HCT116 (cell line): ENCODE data around the gene PELI1. TPM values are rescaled to one million over a fixed set of nuclear protein-coding genes. Genes with fewer than 3 reads are reported as not detected.

Source experiments
- ATAC-seq: fragments of 200-7000 bp; cut with Tn5 transposase; 2 replicates; pipeline ENCODE4 v1.9.1; 2020; ENCODE audit warnings: mild to moderate bottlenecking, moderate library complexity
- BruUV-seq: library from RNA; stranded (reverse); fragments of 400-500 nt; replicated peaks from 2 replicates; lab custom pipeline; 2021; lab: Mats Ljungman, UMichigan
- CTCF ChIA-PET: fragments of 300-600 bp; sonication (Branson Sonifier 250); formaldehyde crosslinking; loops from one replicate; lab custom pipeline; 2021; ENCODE audit warnings: antibody characterized with exemption; lab: Charles Lee
- POLR2A ChIA-PET: fragments of 300-600, 350-600 bp; sonication (Branson Sonifier 250); formaldehyde crosslinking; loops from one replicate; lab custom pipeline; 2021; ENCODE audit warnings: antibody characterized with exemption; lab: Charles Lee
- RAD21 ChIA-PET, 2 experiments: fragments of 300-600 bp; sonication (Branson Sonifier 250); formaldehyde crosslinking; loops; one replicate each; lab custom pipeline; 2023; ENCODE audit warnings: low total read pairs in 2 of 2; ENCODE audit not compliant: uncharacterized antibody in 2 of 2, unreplicated experiment in 2 of 2, low non-redundant PET in 1 of 2; lab: Charles Lee
- DNase-seq: peaks from one replicate; pipeline ENCODE4 v3.0.0-alpha.2; 2010; ENCODE audit warnings: low read depth, low spot score
- H2AFZ ChIP-seq: fragments of 200-600 bp; shearing (Covaris generic), sonication (generic); 2 replicates; pipeline ENCODE4 v1.6.1; 2017; ENCODE audit warnings: low read depth, mixed run types, mixed read lengths, antibody characterized with exemption, low read length; ENCODE audit not compliant: poor library complexity, severe bottlenecking
- H3K27ac ChIP-seq: 2 replicates; pipeline ENCODE4 v1.5.1; 2012; ENCODE audit warnings: low read depth, low read length
- H3K27me3 ChIP-seq: fragments of 200-600 bp; sonication (generic); 2 replicates; pipeline ENCODE4 v1.6.1; 2016; ENCODE audit warnings: mixed run types, low read length, mixed read lengths; ENCODE audit not compliant: insufficient read depth
- H3K36me3 ChIP-seq, 2 experiments: fragments of 200-500 bp in 1 of 2; fragments of 200-600 bp in 1 of 2; sonication (Bioruptor generic) in 1 of 2; sonication (generic) in 1 of 2; 2 replicates each; pipeline versions ENCODE4 v1.5.1 to v1.6.1; 2014 to 2016; ENCODE audit warnings: low read length in 2 of 2, inconsistent platforms in 1 of 2, mixed read lengths in 1 of 2, mixed run types in 1 of 2; ENCODE audit not compliant: insufficient read depth in 2 of 2, control insufficient read depth in 1 of 2
- H3K4me1 ChIP-seq, 2 experiments: fragments of 200-600 bp in 1 of 2; sonication (generic) in 1 of 2; 2 replicates each; pipeline versions ENCODE4 v1.5.1 to v1.6.1; 2012 to 2017; ENCODE audit warnings: low read length in 2 of 2, inconsistent platforms in 1 of 2, mild to moderate bottlenecking in 1 of 2, mixed read lengths in 1 of 2, mixed run types in 1 of 2, moderate library complexity in 1 of 2; ENCODE audit not compliant: insufficient read depth in 2 of 2, control insufficient read depth in 1 of 2
- H3K4me2 ChIP-seq: fragments of 200-600 bp; sonication (generic); 2 replicates; pipeline ENCODE4 v1.6.1; 2017; ENCODE audit warnings: mixed run types, low read length, mixed read lengths
- H3K4me3 ChIP-seq, 2 experiments: fragments of 200-600 bp in 1 of 2; sonication (generic) in 1 of 2; replicated peaks in 1 of 2; 2 replicates each; pipeline ENCODE4 v1.5.1; 2011 to 2016; ENCODE audit warnings: low read length in 2 of 2, control low read depth in 1 of 2, low read depth in 1 of 2, mild to moderate bottlenecking in 1 of 2, mixed read lengths in 1 of 2, mixed run types in 1 of 2
- H3K79me2 ChIP-seq: fragments of 200-600 bp; sonication (generic); 2 replicates; pipeline ENCODE4 v1.6.1; 2017; ENCODE audit warnings: mild to moderate bottlenecking, mixed run types, low read length, moderate library complexity, mixed read lengths; ENCODE audit not compliant: insufficient read depth
- H3K9ac ChIP-seq: fragments of 200-600 bp; sonication (generic); 2 replicates; pipeline ENCODE4 v1.6.1; 2016; ENCODE audit warnings: low read length, mixed read lengths
- H3K9me2 ChIP-seq: fragments of 200-600 bp; sonication (generic), shearing (Covaris generic); 2 replicates; pipeline ENCODE4 v1.6.1; 2017; ENCODE audit warnings: mixed run types, mild to moderate bottlenecking, moderate library complexity; ENCODE audit not compliant: insufficient read depth
- H3K9me3 ChIP-seq, 2 experiments: fragments of 200-500 bp in 1 of 2; fragments of 200-600 bp in 1 of 2; sonication (Bioruptor generic) in 1 of 2; sonication (generic) in 1 of 2; 2 replicates each; pipeline ENCODE4 v1.6.1; 2014 to 2017; ENCODE audit warnings: low read length in 2 of 2, mixed read lengths in 2 of 2, inconsistent platforms in 1 of 2, low read depth in 1 of 2, mild to moderate bottlenecking in 1 of 2, mixed run types in 1 of 2, moderate library complexity in 1 of 2; ENCODE audit not compliant: control insufficient read depth in 1 of 2, insufficient read depth in 1 of 2
- H4K20me1 ChIP-seq: fragments of 200-600 bp; sonication (generic), shearing (Covaris generic); 2 replicates; pipeline ENCODE4 v1.6.1; 2017; ENCODE audit warnings: mixed run types, mild to moderate bottlenecking, moderate library complexity; ENCODE audit not compliant: insufficient read depth
- ATF3 ChIP-seq: IDR thresholded peaks from 2 replicates; pipeline ENCODE4 v1.6.1; 2012
- CBX3 ChIP-seq: IDR thresholded peaks from 2 replicates; pipeline ENCODE4 v1.6.1; 2012; ENCODE audit warnings: low read depth
- CEBPB ChIP-seq: IDR thresholded peaks from 2 replicates; pipeline ENCODE4 v1.6.1; 2012; ENCODE audit warnings: low read depth
- CTCF ChIP-seq, 3 experiments: fragments of 200-600 bp in 1 of 3; sonication (generic) in 1 of 3; IDR thresholded peaks in 2 of 3; conservative IDR thresholded peaks in 1 of 3; 2 replicates each; pipeline ENCODE4 v1.5.1; 2012 to 2017; ENCODE audit warnings: low read depth in 2 of 3, low read length in 2 of 3, antibody characterized with exemption in 1 of 3, borderline replicate concordance in 1 of 3, control low read depth in 1 of 3, mild to moderate bottlenecking in 1 of 3, mixed read lengths in 1 of 3, mixed run types in 1 of 3, moderate library complexity in 1 of 3; ENCODE audit not compliant: insufficient read depth in 1 of 3
- EGR1 ChIP-seq: IDR thresholded peaks from 2 replicates; pipeline ENCODE4 v1.6.1; 2012; ENCODE audit warnings: low read depth
- ELF1 ChIP-seq: IDR thresholded peaks from 2 replicates; pipeline ENCODE4 v1.6.1; 2012; ENCODE audit warnings: low read depth, borderline replicate concordance
- EZH2 ChIP-seq: fragments of 200-600 bp; sonication (generic); IDR thresholded peaks from 2 replicates; pipeline ENCODE4 v1.6.1; 2017; ENCODE audit warnings: antibody characterized with exemption, mixed run types
- EZH2phosphoT487 ChIP-seq: fragments of 200-600 bp; IDR thresholded peaks from 2 replicates; pipeline ENCODE4 v1.6.1; 2018; ENCODE audit warnings: antibody characterized with exemption, borderline replicate concordance
- JUND ChIP-seq: IDR thresholded peaks from 2 replicates; pipeline ENCODE4 v1.6.1; 2012
- MAX ChIP-seq: IDR thresholded peaks from 2 replicates; pipeline ENCODE4 v1.6.1; 2012
- POLR2AphosphoS5 ChIP-seq: IDR thresholded peaks from 2 replicates; pipeline ENCODE4 v1.6.1; 2011; ENCODE audit warnings: mild to moderate bottlenecking, low read depth, low read length, moderate library complexity
- RAD21 ChIP-seq: IDR thresholded peaks from 2 replicates; pipeline ENCODE4 v1.6.1; 2012; ENCODE audit warnings: low read depth, mild to moderate bottlenecking
- REST ChIP-seq: IDR thresholded peaks from 2 replicates; pipeline ENCODE4 v1.6.1; 2012; ENCODE audit warnings: low read depth
- SIN3A ChIP-seq: IDR thresholded peaks from 2 replicates; pipeline ENCODE4 v1.6.1; 2012; ENCODE audit warnings: low read depth
- SP1 ChIP-seq: IDR thresholded peaks from 2 replicates; pipeline ENCODE4 v1.6.1; 2012; ENCODE audit warnings: low read depth
- SRF ChIP-seq: IDR thresholded peaks from 2 replicates; pipeline ENCODE4 v1.6.1; 2012; ENCODE audit warnings: low read depth
- YY1 ChIP-seq: IDR thresholded peaks from 2 replicates; pipeline ENCODE4 v1.6.1; 2011; ENCODE audit warnings: low read length, low read depth, moderate library complexity, mild to moderate bottlenecking; ENCODE audit not compliant: insufficient replicate concordance; ENCODE audit errors: extremely low read depth
- ZFX ChIP-seq: fragments of 450-650 bp; IDR thresholded peaks from 2 replicates; pipeline ENCODE4 v1.6.1; 2017
- intact Hi-C: fragments of 100-400 bp; cut with micrococcal nuclease; formaldehyde crosslinking; loops from 2 replicates; pipeline ENCODE4 v1.10.0; 2022
- total RNA-seq: library from RNA; stranded (reverse); gene quantifications from one replicate; pipeline ENCODE4 v1.2.1, GENCODE V29; 2021; ENCODE audit not compliant: unreplicated experiment

Gene PELI1
- total RNA-seq, 1 experiment from 2014 or later: 7.9 TPM

GRCh38 chr2:64124168-64124567 is 20.1 kb downstream of the PELI1 start:
- Histone ChIP-seq H2AFZ (no peak overlapping the region), H3K27ac (no peak overlapping the region), H3K9me2 (no peaks in the 10 kb centered on the region), H3K4me1 (no peaks in the 10 kb centered on the region), H3K9ac (no peak overlapping the region), H3K4me2 (no peak overlapping the region), H3K27me3 (no peaks in the 10 kb centered on the region), H3K4me3 (no peak overlapping the region), H3K79me2 (no peaks in the 10 kb centered on the region), H3K9me3 (no peaks in the 10 kb centered on the region), H3K36me3 (no peaks in the 10 kb centered on the region), H4K20me1 (no peaks in the 10 kb centered on the region)
- no peak for ATAC-seq
- RAD21 ChIA-PET: no interaction called here
- TF ChIP-seq REST (no peak), ELF1 (no peak), RAD21 (no peak)
- intact Hi-C loops: no loop called here
- CTCF ChIA-PET: no interaction called here
- no TSS peak for BruUV-seq
- POLR2A ChIA-PET: no interaction called here
- no peak for DNase-seq

GRCh38 chr2:64123740-64124139 is 20.5 kb downstream of the PELI1 start:
- no peaks in the 10 kb centered on the region for H3K79me2 ChIP-seq
- ChIA-PET RAD21 (no interaction called here), CTCF (no interaction called here), POLR2A (no interaction called here)
- intact Hi-C loops: no loop called here
- no peak overlapping the region for H3K27ac ChIP-seq
- DNase-seq (no peak), ATAC-seq (no peak)
- no peaks in the 10 kb centered on the region for H4K20me1 ChIP-seq
- no peaks in the 10 kb centered on the region for H3K27me3 ChIP-seq
- no peaks in the 10 kb centered on the region for H3K9me3 ChIP-seq
- no peak overlapping the region for H3K4me2 ChIP-seq
- H3K9ac ChIP-seq: no peak overlapping the region
- H3K36me3 ChIP-seq: no peaks in the 10 kb centered on the region
- H3K4me3 ChIP-seq: no peak overlapping the region
- no peak overlapping the region for H2AFZ ChIP-seq
- no TSS peak for BruUV-seq
- H3K4me1 ChIP-seq: no peaks in the 10 kb centered on the region
- no peaks in the 10 kb centered on the region for H3K9me2 ChIP-seq
- TF ChIP-seq ATF3: no peak
- no peak for TF ChIP-seq ELF1
- TF ChIP-seq JUND: no peak
- TF ChIP-seq CEBPB: no peak
- no peak for TF ChIP-seq YY1
- no peak for TF ChIP-seq SP1
- no peak for TF ChIP-seq EZH2phosphoT487
- no peak for TF ChIP-seq SIN3A
- TF ChIP-seq SRF: no peak
- TF ChIP-seq CBX3: no peak
- TF ChIP-seq RAD21: no peak
- TF ChIP-seq EZH2: no peak
- TF ChIP-seq ZFX: no peak
- TF ChIP-seq MAX: no peak
- no peak for TF ChIP-seq CTCF (IDR thresholded peaks at IDR 0.05 in 2 of 3, conservative IDR thresholded peaks at IDR 0.05 in 1 of 3; ENCODE audit: borderline replicate concordance in 1 of 3, insufficient read depth in 1 of 3, low read depth in 2 of 3, low read length in 2 of 3)
- TF ChIP-seq EGR1: no peak
- no peak for TF ChIP-seq POLR2AphosphoS5
